EL (cell line): ENCODE data around the gene CRX.
"Not testable (repeated sequence)": the region's sequence is repeated elsewhere in the genome, so short reads cannot be mapped to it uniquely, and the experiment has no call there.

Experiments used
- DNase-seq: peaks from one replicate; pipeline ENCODE4 v3.0.0-alpha.2; 2016

CRX gene

DNA sequence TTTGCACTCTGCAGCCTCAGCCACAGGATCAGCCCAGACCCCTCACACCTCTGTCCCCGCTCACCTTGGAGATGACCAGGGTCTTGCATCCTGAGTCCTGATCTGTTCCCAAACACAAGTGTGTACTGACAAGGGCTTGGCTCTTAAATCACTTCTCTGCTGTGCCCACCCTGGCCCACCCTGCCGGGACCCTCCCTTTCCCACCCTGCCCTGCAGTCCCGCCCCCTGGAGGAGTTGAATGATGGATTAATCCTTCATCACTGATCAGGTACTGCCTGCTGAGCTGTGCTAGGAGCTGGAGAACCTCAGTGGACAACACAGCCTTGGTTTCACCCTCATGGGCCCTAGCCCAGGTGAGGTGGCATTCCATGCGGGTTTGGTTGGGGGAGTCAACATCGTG, 17.3 kb upstream of the CRX start, which contains the start of gene TPRX1:
TSS of gene TPRX1 (minus strand) at position 101 of the 400 bp plus-strand sequence. CDS start at position 89, 12 bp downstream.
- DNase-seq: not testable (repeated sequence)

GRCh38 chr19:47805313-47805712, 16.4 kb upstream of the CRX start:
- no peak for DNase-seq

DNA sequence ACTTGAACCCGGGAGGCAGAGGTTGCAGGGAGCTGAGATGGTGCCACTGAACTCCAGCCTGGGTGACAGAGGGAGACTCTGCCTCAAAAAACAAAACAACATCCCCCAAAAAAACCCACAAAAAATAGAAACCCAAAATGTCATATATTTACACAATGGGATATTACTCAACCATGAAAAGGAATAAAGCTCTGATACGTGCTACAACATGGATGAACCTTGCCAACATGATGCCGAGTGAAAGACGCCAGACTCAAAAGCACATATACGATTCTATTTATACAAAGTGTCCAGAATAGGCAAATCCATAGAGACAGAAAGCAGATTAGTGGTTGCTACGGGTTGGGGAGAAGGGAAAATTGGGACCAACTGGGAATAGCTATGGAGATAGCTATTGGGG, 15.3 kb upstream of the CRX start:
- DNase-seq: no peak

DNA sequence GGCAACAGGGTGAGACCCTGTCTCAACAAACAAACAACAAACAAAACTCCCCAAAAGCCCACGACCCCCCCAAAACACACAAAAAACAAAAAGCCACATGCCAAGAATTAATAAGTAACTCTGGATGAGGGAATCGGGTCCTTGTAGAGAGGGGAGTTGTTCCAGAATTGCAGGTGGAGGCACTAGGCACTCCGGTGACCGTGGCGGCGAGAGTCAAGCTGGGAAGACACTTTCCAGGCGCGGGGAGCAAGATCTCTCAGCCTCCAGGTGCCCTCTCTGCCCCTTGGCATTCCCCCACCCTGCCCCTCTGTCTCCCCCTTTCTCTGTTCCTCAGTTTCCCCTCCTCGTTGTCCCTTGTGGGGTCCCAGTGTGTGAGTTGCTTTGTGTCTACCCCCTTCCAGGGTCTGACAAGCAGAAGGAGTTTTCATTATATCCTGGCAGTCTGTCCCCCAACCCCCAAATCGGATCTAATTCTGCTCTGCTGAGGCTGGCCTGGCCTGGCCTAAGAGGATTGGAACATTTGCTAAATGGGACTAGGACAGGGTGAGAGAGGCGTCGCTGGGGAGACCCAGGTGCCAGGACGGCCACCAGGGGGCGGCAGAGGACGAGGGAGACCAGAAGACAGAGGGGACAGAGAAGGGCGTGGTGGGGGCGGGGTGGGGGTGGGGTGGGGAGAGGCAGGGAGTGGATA, 8.3 kb upstream of the CRX start:
- peak; percentile 67 for DNase-seq

DNA sequence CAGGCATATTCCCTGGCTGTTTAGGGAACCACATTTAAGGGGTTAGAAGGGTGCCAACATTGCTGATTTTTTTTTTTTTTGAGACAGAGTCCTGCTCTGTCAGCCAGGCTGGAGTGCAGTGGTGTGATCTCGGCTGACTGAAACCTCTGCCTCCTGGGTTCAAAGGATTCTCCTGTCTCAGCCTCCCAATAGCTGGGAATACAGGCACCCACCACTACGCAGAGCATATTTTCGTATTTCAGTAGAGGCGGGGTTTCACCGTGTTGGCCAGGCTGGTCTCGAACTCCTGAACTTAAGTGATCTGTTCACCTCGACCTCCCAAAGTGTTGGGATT, 7.8 kb upstream of the CRX start:
- no peak for DNase-seq

- not testable (repeated sequence) for DNase-seq
Measured at GRCh38 chr19:47816270-47816669, 5.5 kb upstream of the CRX start.

DNA sequence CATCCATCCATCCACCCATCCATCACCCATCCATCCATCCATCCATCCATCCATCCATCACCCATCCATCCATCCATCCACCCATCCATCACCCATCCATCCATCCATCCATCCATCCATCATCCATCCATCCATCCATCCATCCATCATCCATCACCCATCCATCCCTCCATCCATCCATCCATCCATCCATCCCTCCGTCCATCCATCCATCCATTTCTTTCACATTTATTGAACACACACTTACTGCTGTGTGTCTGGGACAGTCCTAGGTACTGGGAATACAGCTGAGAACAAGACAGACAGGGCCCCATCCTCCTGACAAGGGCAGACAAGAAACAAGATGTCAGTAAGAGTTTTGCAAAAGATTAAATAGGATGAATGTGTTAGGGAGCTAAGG, 3.5 kb upstream of the CRX start:
- DNase-seq: not testable (repeated sequence)

DNA sequence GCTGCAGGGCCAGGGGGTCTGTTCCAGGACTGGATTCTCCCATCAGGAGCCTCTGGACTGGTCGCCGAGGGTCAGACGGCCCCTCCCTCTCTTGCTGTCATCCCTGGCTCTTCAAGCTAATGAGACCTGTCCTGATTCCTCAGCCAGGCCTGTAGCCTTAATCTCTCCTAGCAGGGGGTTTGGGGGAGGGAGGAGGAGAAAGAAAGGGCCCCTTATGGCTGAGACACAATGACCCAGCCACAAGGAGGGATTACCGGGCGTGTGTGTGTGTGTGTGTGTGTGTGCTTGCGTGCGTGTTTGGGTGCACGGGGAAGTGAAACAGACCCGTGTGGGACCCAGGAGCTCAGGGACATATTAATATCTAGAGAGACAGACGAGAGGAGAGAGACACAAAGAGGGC, 1.9 kb upstream of the CRX start:
- DNase-seq: no peak

DNA sequence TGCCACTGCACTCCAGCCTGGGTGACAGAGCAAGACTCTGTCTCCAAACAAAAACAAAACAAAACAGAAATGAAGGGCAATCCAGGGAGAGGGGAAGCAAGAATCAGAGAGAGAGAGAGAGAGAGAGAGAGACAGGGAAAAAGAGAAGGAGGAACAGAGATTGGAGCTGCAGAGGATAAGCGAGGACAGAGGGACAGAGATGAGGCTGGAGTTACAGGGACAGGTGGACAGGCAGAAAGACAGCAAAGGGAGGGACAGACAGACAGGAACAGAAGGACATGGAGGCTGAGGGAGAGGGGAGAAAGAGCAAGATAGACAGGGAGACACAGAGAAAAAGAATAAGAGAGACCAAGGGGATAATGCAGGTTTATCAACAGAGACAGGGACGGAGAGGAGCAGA, 1.3 kb upstream of the CRX start:
- DNase-seq: no peak

DNA sequence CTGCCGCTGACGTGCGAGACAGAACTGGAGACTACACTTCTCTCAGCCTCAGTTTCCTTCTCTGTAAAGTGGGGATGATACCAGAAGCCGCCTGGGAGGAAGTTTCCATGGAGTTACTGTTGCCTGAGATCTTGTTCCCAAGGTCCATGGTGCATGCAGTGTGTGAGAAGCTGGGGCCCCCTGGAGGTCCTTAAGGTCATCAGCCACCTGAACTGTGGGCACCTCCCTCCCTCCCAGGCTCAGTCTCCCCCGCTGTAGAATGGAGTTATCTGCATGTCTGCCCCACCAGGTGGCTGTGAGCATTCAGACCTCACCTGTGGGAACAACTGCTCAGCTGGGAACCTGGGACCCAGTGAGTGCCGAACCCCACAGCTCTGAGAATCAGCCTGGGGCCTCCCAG, 2.7 kb downstream of the CRX start:
- DNase-seq: no peak

GRCh38 chr19:47826800-47827199, 5.1 kb downstream of the CRX start:
- no peak for DNase-seq

DNA sequence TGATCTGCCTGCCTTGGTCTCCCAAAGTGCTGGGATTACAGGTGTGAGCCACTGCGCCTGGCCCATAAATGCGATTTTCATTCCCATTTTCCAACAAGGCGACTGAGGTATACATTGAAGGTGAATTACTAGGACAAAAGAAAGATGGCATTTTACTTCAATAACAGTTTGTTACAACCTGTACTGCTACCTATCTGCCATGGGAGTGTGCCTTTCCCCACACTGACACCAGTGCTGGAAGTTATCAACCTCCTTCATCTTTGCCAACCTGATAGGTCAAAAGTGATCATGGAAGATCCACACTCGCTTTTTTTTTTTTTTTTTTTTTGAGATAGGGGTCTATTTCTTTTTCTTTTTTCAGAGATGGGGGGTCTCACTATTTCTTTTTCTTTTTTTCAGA, 11.0 kb downstream of the CRX start:
- no peak for DNase-seq

DNA sequence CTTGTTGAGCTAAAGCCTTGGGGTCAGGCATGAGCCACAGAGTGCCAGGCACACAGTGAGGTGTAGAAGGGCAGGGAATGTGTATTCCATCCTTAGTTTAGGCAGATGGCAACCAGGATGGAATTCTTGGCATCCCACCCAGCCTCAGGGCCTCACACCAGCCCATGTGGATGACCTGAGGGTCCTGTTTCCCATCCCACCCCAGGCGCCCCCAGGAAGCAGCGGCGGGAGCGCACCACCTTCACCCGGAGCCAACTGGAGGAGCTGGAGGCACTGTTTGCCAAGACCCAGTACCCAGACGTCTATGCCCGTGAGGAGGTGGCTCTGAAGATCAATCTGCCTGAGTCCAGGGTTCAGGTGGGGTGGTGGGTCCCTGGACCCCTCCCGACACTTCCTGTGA, 14.3 kb downstream of the CRX start:
- no peak for DNase-seq

DNA sequence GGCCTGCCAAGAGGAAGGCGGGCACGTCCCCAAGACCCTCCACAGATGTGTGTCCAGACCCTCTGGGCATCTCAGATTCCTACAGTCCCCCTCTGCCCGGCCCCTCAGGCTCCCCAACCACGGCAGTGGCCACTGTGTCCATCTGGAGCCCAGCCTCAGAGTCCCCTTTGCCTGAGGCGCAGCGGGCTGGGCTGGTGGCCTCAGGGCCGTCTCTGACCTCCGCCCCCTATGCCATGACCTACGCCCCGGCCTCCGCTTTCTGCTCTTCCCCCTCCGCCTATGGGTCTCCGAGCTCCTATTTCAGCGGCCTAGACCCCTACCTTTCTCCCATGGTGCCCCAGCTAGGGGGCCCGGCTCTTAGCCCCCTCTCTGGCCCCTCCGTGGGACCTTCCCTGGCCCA, 17.7 kb downstream of the CRX start:
- no peak for DNase-seq

DNA sequence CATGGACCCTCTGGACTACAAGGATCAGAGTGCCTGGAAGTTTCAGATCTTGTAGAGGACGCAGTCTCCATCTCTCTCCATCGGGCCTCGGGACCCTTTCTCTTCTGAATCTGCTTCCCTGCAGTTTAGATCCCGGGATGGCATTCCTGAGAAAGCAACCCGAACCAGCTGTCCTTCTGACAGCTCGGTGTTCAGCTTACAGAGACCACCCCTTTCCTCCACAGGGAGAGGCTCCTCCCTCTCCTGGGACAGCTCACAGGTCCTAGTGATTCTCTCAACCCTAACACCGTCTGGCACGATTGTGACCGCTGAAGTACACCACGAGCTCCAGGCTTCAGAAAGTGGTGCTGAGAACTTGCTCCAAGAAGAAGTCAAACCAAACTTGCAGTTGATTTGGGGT, 18.2 kb downstream of the CRX start:
- no peak for DNase-seq

GRCh38 chr19:47842941-47843340, 21.2 kb downstream of the CRX start:
- no peak for DNase-seq

GRCh38 chr19:47848425-47848822, 26.7 kb downstream of the CRX start:
- DNase-seq: no peak

GRCh38 chr19:47848823-47849473, 27.2 kb downstream of the CRX start:
- DNase-seq: peak; percentile 50

- no peak for DNase-seq
Measured at GRCh38 chr19:47853003-47853402, 31.3 kb downstream of the CRX start.

- no peak for DNase-seq
Measured at GRCh38 chr19:47854459-47854858, 32.7 kb downstream of the CRX start.

- DNase-seq: peak; percentile 65
Measured at GRCh38 chr19:47858231-47858630, 36.5 kb downstream of the CRX start.

DNA sequence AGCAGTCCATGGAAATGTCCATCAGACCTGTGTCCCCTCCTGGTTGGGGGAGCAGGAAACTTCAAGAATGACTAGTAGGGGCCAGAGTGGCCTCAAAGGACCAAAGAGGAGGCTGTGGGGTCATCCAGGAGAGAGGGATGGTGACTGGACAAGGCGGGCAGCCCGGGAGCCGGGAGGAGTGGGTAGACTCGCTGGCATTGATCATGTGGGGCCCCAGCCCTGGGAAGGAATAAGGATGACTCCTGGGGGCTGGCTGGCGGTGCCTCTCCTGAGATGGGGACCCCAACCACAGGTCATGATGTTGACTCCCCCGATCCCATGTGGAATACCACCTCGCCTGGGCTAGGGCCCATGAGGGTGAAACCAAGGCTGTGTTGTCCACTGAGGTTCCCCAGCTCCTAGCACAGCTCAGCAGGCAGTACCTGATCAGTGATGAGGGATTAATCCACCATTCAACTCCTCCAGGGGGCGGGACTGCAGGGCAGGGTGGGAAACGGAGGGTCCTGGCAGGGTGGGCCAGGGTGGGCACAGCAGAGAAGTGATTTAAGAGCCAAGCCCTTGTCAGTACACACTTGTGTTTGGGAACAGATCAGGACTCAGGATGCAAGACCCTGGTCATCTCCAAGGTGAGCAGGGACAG, 37.0 kb downstream of the CRX start, which contains the start of gene TPRX2:
TSS of gene TPRX2 (plus strand) at position 590 of the 640 bp plus-strand sequence. CDS start at position 602, 12 bp downstream.
- DNase-seq: not testable (repeated sequence)

DNA sequence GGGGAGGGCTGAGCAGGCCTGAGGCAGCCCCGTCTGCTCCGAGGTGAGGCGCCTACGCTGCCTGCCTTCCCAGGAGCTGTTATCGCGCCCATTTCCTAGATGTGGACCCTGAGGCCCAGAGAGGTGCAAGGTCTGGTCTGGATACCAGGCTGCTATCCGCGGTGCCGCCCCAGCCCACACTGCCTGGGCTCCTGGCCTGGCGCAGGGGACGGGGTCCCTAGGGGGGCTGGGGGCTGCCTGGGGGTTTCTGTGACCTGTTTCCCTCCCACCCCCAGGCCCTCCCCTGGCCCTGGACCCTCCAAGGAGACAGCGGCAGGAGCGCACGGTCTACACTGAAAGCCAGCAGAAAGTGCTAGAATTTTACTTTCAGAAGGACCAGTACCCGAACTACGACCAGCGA, 38.1 kb downstream of the CRX start:
- not testable (repeated sequence) for DNase-seq

- no peak for DNase-seq
Measured at GRCh38 chr19:47860602-47861297, 39.0 kb downstream of the CRX start.
